Astrocyte of the hippocampus (primary cell): ENCODE measurements around the gene PSMG2.
A peak's percentile ranks its signal among the peaks of the same experiment; 100 is the strongest.
"Not testable (repeated sequence)": the region's sequence is repeated elsewhere in the genome, so short reads cannot be mapped to it uniquely, and the experiment has no call there.

Experiments used
- DNase-seq: peaks from one replicate; pipeline ENCODE4 v3.0.0; 2011; ENCODE audit warnings: low read depth, low spot score

Gene PSMG2

GRCh38 chr18:12721495-12722275 lies 18.8 kb downstream of the PSMG2 start:
- DNase-seq: no peak

- no peak for DNase-seq
These were observed 19.9 kb downstream of the PSMG2 start for GRCh38 chr18:12722731-12723130.

GRCh38 chr18:12726331-12726730 lies 23.5 kb downstream of the PSMG2 start:
- DNase-seq: no peak

- peak; percentile 87 for DNase-seq
These were observed 24.1 kb downstream of the PSMG2 start for GRCh38 chr18:12726774-12727550.

- no peak for DNase-seq
These were observed 34.5 kb downstream of the PSMG2 start for GRCh38 chr18:12737243-12737902.

GRCh38 chr18:12741351-12741750 lies 38.5 kb downstream of the PSMG2 start:
- DNase-seq: no peak

- no peak for DNase-seq
These were observed 39.6 kb downstream of the PSMG2 start for GRCh38 chr18:12742453-12742852.

GRCh38 chr18:12744103-12744502 lies 41.3 kb downstream of the PSMG2 start:
- DNase-seq: peak; percentile 69

- no peak for DNase-seq
These were observed 42.4 kb downstream of the PSMG2 start for GRCh38 chr18:12745095-12745795.

GRCh38 chr18:12747530-12748315 lies 44.9 kb downstream of the PSMG2 start:
- DNase-seq: peak; percentile 64

GRCh38 chr18:12748671-12749070 lies 45.8 kb downstream of the PSMG2 start:
- no peak for DNase-seq

GRCh38 chr18:12749121-12749520 lies 46.3 kb downstream of the PSMG2 start:
- DNase-seq: no peak

GRCh38 chr18:12750076-12750714 lies 47.4 kb downstream of the PSMG2 start:
- DNase-seq: peak; percentile 31

GRCh38 chr18:12750715-12751502 lies 48.1 kb downstream of the PSMG2 start:
- DNase-seq: no peak

- no peak for DNase-seq
These were observed 48.7 kb downstream of the PSMG2 start for GRCh38 chr18:12751503-12751884.

GRCh38 chr18:12751891-12752290 lies 49.0 kb downstream of the PSMG2 start:
- no peak for DNase-seq

- DNase-seq: no peak
These were observed 51.7 kb downstream of the PSMG2 start for GRCh38 chr18:12754511-12754910.

- not testable (repeated sequence) for DNase-seq
These were observed 52.8 kb downstream of the PSMG2 start for GRCh38 chr18:12755606-12756005.

GRCh38 chr18:12756619-12757239 lies 53.9 kb downstream of the PSMG2 start:
- DNase-seq: not testable (repeated sequence)
